ENCODE data around the gene B4GALT5.
A peak's percentile ranks its signal among the peaks of the same experiment; 100 is the strongest.
"Not testable (repeated sequence)": the region's sequence is repeated elsewhere in the genome, so short reads cannot be mapped to it uniquely, and the experiment has no call there.

The B4GALT5 gene

GRCh38 chr20:49677777-49678758 lies 35.6 kb downstream of the B4GALT5 start:
- DNase-seq, result no peak

DNA sequence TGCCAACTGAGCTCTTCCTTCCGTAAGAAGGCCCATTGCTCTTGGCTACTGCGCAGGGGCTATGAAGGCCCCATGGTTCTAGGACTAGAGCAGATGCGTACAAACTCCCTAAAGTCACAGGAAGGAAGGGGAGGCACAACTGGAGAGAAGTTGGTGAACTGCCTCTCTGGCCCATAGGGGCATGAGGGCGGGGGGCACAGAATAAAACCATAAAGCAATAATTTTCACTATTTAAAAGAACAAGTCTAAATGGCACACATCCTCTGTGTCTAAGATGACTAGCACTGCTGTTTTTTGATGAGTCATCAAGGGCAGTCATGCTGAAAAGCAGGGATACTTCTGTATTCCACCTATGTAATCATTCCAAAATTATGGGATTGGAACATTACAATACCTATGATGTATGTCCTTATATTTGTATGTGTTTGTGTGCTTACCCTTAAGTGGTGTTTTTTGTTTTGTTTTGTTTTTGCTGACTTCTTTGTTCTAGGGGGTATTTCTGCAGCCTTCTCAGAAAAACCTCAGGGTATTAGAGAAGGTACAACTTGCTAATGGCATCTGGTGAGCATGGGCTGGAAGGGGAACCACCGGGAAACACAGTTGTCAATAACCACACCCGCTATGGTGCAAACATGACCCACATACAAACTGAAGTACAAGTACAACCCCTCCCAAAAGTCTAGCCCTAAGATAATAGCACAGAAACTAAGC lies 36.9 kb downstream of the B4GALT5 start:
- peak; percentile 40 to 41 for DNase-seq

GRCh38 chr20:49675368-49676151 lies 38.1 kb downstream of the B4GALT5 start:
- no peak for DNase-seq

GRCh38 chr20:49674383-49675352 lies 39.0 kb downstream of the B4GALT5 start:
- DNase-seq, result no peak

- DNase-seq, result no peak
Measured at GRCh38 chr20:49672096-49672664, 41.5 kb downstream of the B4GALT5 start.

- DNase-seq, result no peak
Measured at GRCh38 chr20:49671433-49671832, 42.2 kb downstream of the B4GALT5 start.

DNA sequence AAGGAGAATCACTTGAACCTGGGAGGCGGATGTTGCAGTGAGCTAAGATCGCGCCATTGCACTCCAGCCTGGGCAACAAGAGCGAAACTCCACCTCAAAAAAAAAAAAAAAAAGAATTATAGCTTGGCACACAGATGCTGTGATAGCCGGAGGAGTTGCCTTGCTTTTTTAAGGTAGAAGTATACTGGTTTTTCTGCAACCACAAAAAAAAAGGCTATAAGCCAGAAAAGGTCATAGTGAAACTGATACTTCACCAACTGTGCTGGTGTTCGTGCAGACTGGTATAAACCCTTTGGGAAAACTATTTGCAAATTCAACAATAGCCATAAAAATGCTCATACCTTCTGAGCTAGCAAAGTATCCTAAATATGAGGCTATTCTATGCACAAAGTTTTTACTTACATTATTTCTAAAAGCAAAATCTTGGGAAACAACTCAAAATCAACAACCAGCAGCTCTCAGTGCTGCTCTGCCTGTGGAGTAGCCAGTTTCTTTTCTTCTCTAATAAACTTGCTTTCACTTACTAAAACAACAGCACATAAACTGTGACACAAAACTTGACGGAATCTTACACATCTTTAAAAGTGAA lies 44.0 kb downstream of the B4GALT5 start:
- DNase-seq, result no peak

- not testable (repeated sequence) for DNase-seq
Measured at GRCh38 chr20:49668878-49669195, 44.8 kb downstream of the B4GALT5 start.

- DNase-seq, result peak; percentile 70 to 77
Measured at GRCh38 chr20:49668181-49668877, 45.3 kb downstream of the B4GALT5 start.

DNA sequence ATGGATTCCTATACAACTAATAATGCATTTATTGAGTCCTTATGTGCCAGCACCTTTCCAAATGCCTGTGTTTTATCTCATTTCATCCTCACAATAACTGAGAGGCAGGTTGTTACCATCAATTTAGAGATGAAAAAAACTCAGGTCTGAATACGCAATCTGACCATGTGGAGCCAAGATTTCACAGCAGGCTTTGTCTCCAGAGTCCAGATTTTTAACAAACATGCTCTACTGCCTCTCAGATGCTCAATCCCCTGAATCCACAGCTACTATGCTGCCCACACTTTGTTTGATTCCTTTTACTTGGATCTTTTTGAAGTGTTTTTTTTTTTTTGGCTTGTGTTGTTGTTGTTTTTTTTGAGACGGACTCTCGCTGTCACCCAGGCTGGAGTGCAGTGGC lies 46.8 kb downstream of the B4GALT5 start:
- no peak for DNase-seq

DNA sequence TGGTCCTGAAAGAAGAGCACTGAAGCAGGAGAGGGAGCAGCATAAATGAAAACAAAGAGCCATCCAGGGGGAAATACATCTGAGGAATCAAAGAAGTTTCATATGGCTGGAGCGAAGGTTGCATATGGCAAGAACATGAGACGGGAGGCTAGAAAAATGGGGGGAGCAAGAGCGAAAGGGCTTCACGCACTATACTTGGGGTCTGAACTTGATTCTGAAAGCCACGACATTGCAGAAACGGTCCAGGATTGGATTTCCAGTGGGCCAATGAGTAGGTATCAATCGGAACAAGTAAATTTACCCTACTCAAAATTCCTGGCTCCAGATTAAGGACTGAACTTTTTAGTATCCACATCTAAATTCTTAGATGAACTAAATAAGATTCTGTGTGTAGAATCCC lies 47.9 kb downstream of the B4GALT5 start:
- no peak for DNase-seq

DNA sequence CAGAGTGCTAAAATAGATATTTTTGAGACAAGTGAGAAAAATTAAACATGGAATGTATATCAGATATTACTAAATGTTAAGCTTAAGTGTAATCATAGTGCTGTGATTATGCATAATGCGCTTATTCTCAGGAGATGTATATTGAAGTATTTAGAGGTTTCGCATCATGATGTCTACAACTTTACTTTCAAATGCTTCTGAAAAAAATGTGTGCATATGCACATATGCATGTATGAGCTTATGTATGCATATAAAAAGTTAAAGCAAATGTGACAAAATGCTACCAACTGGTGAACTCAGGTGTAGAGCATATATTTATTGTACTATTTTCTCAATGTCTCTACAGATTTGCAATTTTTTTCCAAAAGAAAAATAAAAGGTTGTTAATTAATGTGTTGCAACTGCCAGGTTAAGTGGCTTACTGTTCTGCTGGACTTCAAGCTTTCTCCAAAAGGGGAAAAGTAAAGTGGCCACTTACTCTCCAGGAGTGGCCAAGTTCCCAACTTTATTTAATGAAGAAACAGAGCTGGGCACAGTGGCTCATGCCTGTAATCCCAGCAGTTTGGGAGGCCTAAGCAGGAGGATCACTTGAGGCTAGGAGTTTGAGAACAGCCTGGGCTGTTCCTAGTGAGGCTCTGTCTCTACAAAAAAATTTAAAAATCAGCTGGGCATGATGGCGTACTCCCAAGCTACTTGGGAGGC lies 48.9 kb downstream of the B4GALT5 start:
- DNase-seq, result no peak

DNA sequence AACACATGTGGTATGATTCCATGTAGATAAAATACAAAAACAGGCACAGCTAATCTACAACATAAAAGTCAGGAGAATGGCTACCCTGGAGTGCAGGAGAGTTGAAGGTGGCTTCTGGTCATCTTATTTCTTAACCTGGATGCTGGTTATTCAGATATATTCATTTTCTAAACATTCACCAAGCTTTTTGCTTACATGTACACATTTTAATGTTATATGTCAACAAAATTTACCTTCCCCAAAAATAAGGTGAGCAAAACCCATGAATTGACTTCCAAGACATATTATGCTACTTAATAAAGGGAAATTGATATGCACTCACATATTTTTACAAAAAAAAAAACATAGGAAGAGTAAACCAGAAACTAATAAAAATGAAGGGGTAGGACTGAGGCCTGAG lies 50.6 kb downstream of the B4GALT5 start:
- DNase-seq, result no peak

DNA sequence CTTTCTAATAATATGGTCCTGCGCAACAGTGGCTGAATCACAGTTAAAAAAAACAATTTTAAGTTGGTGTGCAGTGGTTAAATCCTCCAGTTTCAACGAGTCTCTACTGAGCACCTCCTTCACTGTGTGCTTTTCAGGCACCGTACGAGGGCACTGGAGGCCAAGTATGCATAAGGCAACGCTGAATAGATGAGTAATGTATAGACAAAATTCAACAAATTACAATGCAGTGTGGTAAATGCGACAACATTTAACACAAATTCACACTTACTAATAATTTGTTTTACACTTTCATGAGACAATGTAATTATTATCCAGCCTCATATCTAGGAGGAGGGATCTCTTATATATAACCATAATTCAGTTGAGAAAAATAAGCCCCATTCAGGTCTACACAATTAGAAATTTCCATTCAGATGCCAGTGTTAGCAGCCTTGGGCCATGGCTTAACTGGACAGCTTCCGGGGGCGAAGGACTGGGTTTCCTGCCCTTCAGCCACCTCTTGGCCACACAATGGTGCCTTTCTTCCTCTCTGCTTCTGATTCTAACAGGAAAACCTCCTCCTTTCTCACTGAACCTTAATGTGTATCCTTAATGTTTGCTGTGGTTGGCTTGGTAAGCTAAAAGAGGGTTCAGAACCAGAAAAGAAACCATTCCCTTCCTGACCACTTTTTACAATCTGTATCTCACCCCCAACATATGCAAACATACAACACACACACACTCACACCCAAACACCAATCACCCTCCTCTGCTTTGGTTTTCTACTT lies 51.9 kb downstream of the B4GALT5 start:
- no peak for DNase-seq

GRCh38 chr20:49660912-49661311 lies 52.8 kb downstream of the B4GALT5 start:
- DNase-seq, result no peak

GRCh38 chr20:49659056-49659455 lies 54.6 kb downstream of the B4GALT5 start:
- DNase-seq, result no peak

DNA sequence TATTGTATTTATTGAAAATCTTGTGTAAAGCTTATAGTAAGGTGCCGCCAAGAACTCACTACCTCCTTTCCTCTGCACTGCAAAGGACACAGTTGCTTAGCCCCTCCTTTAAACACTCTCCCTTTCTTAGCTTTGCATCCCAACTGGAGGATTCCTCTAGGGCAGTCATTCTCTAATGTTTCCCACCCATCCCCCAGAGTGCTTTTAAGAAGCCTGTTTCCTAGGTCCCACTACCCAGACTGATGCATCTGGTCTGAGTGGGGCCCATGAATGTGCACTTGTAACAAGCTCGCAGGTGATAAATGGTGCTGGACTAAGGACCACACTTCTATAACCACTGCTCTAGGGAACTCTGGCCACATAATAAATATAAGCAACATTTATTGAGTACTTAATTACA lies 55.2 kb downstream of the B4GALT5 start:
- DNase-seq, result no peak

DNA sequence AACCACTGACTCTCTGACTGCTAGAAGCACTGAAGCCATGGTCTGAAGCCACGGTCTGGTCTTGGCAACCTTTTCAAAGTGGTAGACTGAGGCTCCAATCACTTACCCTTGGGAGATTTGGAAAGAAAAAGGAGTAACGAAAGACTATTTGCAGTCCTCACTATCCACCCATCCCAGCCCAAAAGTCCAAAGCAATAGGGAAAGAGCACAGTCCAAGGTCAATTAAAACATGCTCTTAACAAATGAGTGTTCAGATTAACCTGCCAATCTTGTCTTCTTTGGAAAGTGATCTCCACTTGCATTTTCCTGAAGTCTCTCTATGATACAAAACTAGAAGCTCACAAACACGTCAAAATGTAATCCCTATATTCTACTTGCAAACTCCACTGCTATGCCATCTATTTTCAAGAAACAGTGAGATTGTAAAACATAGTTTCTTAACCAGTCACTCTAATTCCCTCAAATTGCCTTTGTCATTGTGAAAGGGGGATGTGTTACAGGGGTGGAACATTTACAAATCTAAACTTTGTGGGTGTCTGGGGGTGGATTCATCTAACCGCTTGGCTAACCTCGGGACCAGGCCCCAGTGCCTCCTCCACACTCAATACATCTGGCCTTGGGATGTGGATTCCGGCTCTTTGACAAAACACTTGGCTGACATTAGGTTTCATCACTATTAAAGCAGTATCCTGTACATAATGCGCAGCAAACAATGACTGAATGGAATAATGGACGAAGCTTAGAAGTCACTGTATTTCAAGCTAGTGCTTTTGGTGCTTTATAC lies 56.4 kb downstream of the B4GALT5 start:
- DNase-seq, result no peak

Measured in activated T-cell treated with anti-CD3 and anti-CD28 coated beads, Interleukin-2, amount 50 U/mL, for 48 hours (primary cell).